ENCODE data around the gene ROBO3.

ROBO3 gene

DNA sequence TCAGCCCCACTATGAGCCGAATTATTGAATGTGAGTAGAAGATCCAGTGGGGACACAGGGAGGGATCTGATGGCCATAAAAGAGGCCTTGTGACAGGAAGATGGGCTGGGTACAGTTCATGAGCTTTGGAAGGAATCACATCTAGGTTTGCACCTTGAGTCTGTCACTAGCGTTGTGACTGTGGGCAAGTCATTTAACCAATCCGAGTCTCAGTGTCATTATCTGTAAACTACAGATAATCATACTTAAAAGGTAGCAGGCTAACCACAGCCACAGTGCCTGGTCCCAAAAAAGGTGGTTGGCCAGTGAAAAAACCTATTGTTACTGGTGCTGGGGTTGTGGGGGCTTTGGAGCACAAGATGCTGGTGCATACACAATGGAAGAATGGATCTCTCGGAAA lies 57.6 kb downstream of the ROBO3 start:
- DNase-seq (ENCODE audit: low spot score): no peak

DNA sequence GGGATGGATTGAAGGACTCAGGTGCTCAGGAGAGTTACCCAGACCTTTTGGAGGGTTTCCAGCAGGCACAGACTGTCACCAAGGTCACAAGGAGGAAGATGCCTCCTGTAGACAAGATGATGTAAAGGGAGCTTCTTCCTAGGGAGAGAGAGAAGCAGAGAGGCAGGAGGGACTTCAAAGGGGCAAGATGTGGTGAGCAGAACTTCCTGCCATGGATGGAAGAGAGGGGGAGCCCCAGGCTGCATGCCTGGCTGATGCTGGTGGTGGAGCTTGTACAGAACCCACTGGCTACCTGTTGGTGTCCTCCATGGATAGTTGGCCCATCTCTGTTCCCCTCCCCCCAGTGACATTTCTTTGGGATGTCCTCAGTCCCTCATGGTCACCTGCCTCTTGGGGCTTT lies 58.1 kb downstream of the ROBO3 start:
- DNase-seq (ENCODE audit: low spot score): no peak

DNA sequence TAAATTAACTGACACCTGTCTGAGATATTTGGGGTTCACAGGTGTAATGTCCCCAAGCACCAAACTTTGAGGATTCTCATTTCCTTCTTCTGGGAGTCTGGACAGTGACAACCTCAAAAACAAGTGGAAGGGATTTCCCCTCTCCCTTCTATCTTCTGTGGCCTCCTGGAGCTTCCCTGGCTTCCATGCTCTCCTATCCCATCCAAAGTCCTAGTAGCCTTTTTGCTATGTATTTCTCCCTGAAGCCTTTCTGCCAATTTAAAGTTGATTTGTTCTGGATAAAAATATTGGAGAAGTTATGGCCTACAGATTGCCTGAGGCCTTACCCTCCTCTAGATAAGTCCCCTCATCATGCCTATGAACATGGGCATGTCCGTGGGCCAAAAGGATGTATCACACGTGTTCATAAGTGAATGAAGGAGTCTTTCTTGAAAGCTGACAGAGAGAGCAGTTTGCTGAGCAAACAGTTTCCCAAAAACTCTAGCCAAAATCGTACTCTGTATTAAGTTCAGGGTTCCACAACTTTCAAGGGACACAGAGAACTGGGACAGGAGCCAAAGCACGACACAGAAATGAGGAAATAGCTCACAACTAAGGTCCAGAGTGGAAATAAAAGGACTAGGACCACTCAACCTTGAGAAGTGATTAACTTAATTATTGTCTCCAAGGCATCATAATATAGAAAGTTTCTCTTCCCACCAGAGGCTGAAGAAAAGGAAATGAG lies 63.9 kb downstream of the ROBO3 start:
- no peak for DNase-seq (ENCODE audit: low spot score)

DNA sequence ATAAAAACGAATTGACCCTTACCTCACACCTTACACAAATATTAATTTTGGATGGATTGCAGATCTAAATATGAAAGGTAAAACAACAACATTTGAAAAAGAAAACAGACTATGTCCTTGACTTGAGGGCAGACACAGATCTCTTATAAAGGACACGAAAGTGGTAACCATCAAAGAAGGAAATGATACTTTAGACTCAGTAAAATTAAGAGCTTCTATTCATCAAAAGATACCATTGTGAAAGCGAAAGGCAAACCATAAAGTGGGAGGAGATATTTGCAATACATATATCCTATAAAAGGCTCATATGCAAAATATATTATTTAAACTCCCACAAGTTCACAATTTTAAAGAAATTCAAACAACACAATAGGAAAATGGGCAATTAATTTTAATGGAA lies 65.6 kb downstream of the ROBO3 start:
- no peak for DNase-seq (ENCODE audit: low spot score)
